Activated T-cell treated with anti-CD3 and anti-CD28 coated beads for 24 hours (primary cell): ENCODE measurements around the gene GPBP1L1.
"Not testable (repeated sequence)": the region's sequence is repeated elsewhere in the genome, so short reads cannot be mapped to it uniquely, and the experiment has no call there.

Experiments used
- DNase-seq: peaks from one replicate; pipeline ENCODE4 v3.0.0-alpha.2; 2020; ENCODE audit warnings: low read depth

GPBP1L1 gene

GRCh38 chr1:45640293-45640692 is 46.0 kb downstream of the GPBP1L1 start:
- no peak for DNase-seq

GRCh38 chr1:45635211-45635610 is 51.1 kb downstream of the GPBP1L1 start:
- DNase-seq = no peak

GRCh38 chr1:45630429-45630828 is 55.9 kb downstream of the GPBP1L1 start:
- DNase-seq = no peak

- DNase-seq = no peak
These were observed 57.3 kb downstream of the GPBP1L1 start for GRCh38 chr1:45629035-45629434.

GRCh38 chr1:45623972-45624371 is 62.4 kb downstream of the GPBP1L1 start, which contains the start of gene CCDC17:
TSS of gene CCDC17 (minus strand) at chr1:45624054. CDS start at chr1:45623909, 145 bp downstream.
- DNase-seq = no peak

GRCh38 chr1:45622524-45623394 is 63.6 kb downstream of the GPBP1L1 start:
- no peak for DNase-seq

GRCh38 chr1:45621895-45622523 is 64.3 kb downstream of the GPBP1L1 start:
- DNase-seq = no peak

- DNase-seq = no peak
These were observed 64.9 kb downstream of the GPBP1L1 start for GRCh38 chr1:45621501-45621836.

GRCh38 chr1:45620588-45621500 is 65.5 kb downstream of the GPBP1L1 start:
- DNase-seq = no peak

- no peak for DNase-seq
These were observed 67.0 kb downstream of the GPBP1L1 start for GRCh38 chr1:45619149-45619921.

- no peak for DNase-seq
These were observed 68.7 kb downstream of the GPBP1L1 start for GRCh38 chr1:45617618-45618017.

GRCh38 chr1:45615885-45616284 is 70.4 kb downstream of the GPBP1L1 start:
- no peak for DNase-seq

GRCh38 chr1:45612941-45613579 is 73.3 kb downstream of the GPBP1L1 start:
- DNase-seq = no peak

GRCh38 chr1:45610589-45611226 is 75.6 kb downstream of the GPBP1L1 start:
- no peak for DNase-seq

- DNase-seq = no peak
These were observed 77.9 kb downstream of the GPBP1L1 start for GRCh38 chr1:45608175-45609156.

GRCh38 chr1:45607404-45608074 is 78.8 kb downstream of the GPBP1L1 start:
- no peak for DNase-seq

GRCh38 chr1:45604239-45604638 is 82.1 kb downstream of the GPBP1L1 start:
- DNase-seq = no peak

GRCh38 chr1:45596765-45597164 is 89.6 kb downstream of the GPBP1L1 start:
- DNase-seq = not testable (repeated sequence)

GRCh38 chr1:45594412-45594811 is 91.9 kb downstream of the GPBP1L1 start:
- DNase-seq = no peak
